HEK293T (cell line): ENCODE data around the gene ATP9A.

Experiments used
- ARNT ChIP-seq: fragments of 450-650 bp; IDR thresholded peaks from 2 replicates; pipeline ENCODE4 v1.6.1; 2017; ENCODE audit warnings: mild to moderate bottlenecking
- FOXA1 ChIP-seq: fragments of 450-650 bp; IDR thresholded peaks from 2 replicates; pipeline ENCODE4 v1.6.1; 2016; ENCODE audit warnings: mild to moderate bottlenecking
- L3MBTL2 ChIP-seq: fragments of 450-650 bp; conservative IDR thresholded peaks from 2 replicates; pipeline ENCODE4 v1.6.1; 2016; ENCODE audit warnings: mild to moderate bottlenecking
- SP1 ChIP-seq: fragments of 450-650 bp; IDR thresholded peaks from 2 replicates; pipeline ENCODE4 v1.6.1; 2017
- TF ChIP-seq, protein P1 (sequence below): fragments of 450-650 bp; IDR thresholded peaks from 2 replicates; pipeline ENCODE4 v1.6.1; 2016

DNA sequence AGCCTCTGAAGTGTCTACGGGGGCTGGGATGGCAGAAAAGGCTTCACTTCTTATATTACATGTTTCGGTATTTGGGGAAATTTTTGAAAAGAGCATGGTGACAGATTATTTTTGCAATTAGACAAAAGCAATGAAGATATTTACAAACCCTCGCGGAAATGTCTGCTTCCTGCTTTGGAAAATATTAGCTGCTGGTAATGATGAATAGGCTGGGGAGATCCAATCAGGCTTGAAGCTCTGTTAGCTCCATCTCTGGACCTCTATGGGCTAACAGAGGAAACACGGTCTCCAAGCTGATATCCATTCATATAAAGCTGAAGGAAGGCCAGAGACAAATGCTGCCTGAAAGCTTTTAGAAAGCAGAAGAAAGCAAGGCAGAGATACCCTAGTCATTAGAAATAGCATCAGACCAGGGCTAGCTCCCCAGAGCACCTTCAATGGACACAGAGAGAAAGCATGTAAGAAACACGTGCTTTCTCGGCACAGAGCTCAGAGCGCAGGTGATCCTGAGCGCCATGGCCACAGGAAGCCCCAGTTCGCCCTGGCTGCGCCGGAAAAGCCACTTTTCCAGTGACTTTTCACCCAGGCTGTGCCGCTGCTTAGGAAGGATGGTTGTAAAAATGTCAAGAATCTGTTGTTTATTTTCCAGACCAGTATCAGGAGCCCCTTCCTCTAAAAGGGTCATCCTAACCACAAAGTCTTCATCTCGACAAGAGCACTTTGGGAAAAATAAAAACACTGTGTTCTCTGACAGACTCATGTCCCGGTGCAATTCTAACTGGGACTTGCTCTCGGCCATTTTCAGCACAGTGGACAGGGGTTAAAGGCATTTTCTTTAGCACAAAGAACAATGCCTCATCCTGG, 157.2 kb downstream of the ATP9A start:
- no peak for TF ChIP-seq FOXA1
- no peak for TF ChIP-seq L3MBTL2
- TF ChIP-seq, protein P1, sequence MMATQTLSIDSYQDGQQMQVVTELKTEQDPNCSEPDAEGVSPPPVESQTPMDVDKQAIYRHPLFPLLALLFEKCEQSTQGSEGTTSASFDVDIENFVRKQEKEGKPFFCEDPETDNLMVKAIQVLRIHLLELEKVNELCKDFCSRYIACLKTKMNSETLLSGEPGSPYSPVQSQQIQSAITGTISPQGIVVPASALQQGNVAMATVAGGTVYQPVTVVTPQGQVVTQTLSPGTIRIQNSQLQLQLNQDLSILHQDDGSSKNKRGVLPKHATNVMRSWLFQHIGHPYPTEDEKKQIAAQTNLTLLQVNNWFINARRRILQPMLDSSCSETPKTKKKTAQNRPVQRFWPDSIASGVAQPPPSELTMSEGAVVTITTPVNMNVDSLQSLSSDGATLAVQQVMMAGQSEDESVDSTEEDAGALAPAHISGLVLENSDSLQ = no peak
- no peak for TF ChIP-seq ARNT
- TF ChIP-seq SP1 = no peak
